HEK293 (cell line): ENCODE results near the gene PSD2.
A peak's percentile ranks its signal among the peaks of the same experiment; 100 is the strongest.

Source experiments
- ATF2 ChIP-seq: fragments of 450-650 bp; formaldehyde crosslinking; IDR thresholded peaks from 2 replicates; pipeline ENCODE4 v1.5.1; 2016; ENCODE audit warnings: missing biosample characterization, missing genetic modification characterization, low read depth
- HOXD13 ChIP-seq: sonication (generic); formaldehyde crosslinking; IDR thresholded peaks from 2 replicates; pipeline ENCODE4 v1.8.0; 2022; ENCODE audit warnings: missing genetic modification reagents, borderline replicate concordance
- KLF1 ChIP-seq: fragments of 450-650 bp; formaldehyde crosslinking; IDR thresholded peaks from 2 replicates; pipeline ENCODE4 v1.5.1; 2016; ENCODE audit warnings: missing biosample characterization, missing genetic modification characterization
- KLF10 ChIP-seq: fragments of 450-650 bp; IDR thresholded peaks from 2 replicates; pipeline ENCODE4 v1.5.1; 2018; ENCODE audit warnings: missing biosample characterization, mild to moderate bottlenecking, missing genetic modification characterization
- MZF1 ChIP-seq: fragments of 450-650 bp; formaldehyde crosslinking; IDR thresholded peaks from 2 replicates; pipeline ENCODE4 v1.5.1; 2017; ENCODE audit warnings: missing biosample characterization, missing genetic modification characterization, borderline replicate concordance
- OVOL3 ChIP-seq: fragments of 450-650 bp; formaldehyde crosslinking; IDR thresholded peaks from 2 replicates; pipeline ENCODE4 v1.5.1; 2016; ENCODE audit warnings: missing biosample characterization, missing genetic modification characterization
- ZBTB1 ChIP-seq: fragments of 450-650 bp; formaldehyde crosslinking; IDR thresholded peaks from 2 replicates; pipeline ENCODE4 v1.5.1; 2016; ENCODE audit warnings: missing biosample characterization, missing genetic modification characterization
- ZBTB17 ChIP-seq: fragments of 450-650 bp; formaldehyde crosslinking; IDR thresholded peaks from 2 replicates; pipeline ENCODE4 v1.5.1; 2016; ENCODE audit warnings: missing biosample characterization, missing genetic modification characterization
- ZBTB20 ChIP-seq: fragments of 450-650 bp; formaldehyde crosslinking; IDR thresholded peaks from 2 replicates; pipeline ENCODE4 v1.5.1; 2016; ENCODE audit warnings: missing biosample characterization, missing genetic modification characterization
- ZBTB6 ChIP-seq: fragments of 450-650 bp; formaldehyde crosslinking; IDR thresholded peaks from 2 replicates; pipeline ENCODE4 v1.5.1; 2017; ENCODE audit warnings: missing biosample characterization, missing genetic modification characterization
- ZFHX2 ChIP-seq: fragments of 450-650 bp; formaldehyde crosslinking; conservative IDR thresholded peaks from 2 replicates; pipeline ENCODE4 v1.5.1; 2016; ENCODE audit warnings: missing biosample characterization, missing genetic modification characterization
- ZNF175 ChIP-seq: fragments of 450-650 bp; formaldehyde crosslinking; IDR thresholded peaks from 2 replicates; pipeline ENCODE4 v1.5.1; 2016; ENCODE audit warnings: missing biosample characterization, missing genetic modification characterization
- ZNF248 ChIP-seq: fragments of 450-650 bp; formaldehyde crosslinking; IDR thresholded peaks from 2 replicates; pipeline ENCODE4 v1.5.1; 2017; ENCODE audit warnings: missing biosample characterization, missing genetic modification characterization
- ZNF266 ChIP-seq: fragments of 450-650 bp; formaldehyde crosslinking; IDR thresholded peaks from 2 replicates; pipeline ENCODE4 v1.5.1; 2016; ENCODE audit warnings: missing biosample characterization, missing genetic modification characterization, low read depth
- ZNF404 ChIP-seq: fragments of 450-650 bp; formaldehyde crosslinking; IDR thresholded peaks from 2 replicates; pipeline ENCODE4 v1.5.1; 2017; ENCODE audit warnings: missing biosample characterization, missing genetic modification characterization
- ZNF433 ChIP-seq: fragments of 450-650 bp; formaldehyde crosslinking; IDR thresholded peaks from 2 replicates; pipeline ENCODE4 v1.5.1; 2016; ENCODE audit warnings: missing biosample characterization, missing genetic modification characterization, low read depth
- ZNF623 ChIP-seq: fragments of 450-650 bp; formaldehyde crosslinking; IDR thresholded peaks from 2 replicates; pipeline ENCODE4 v1.5.1; 2016; ENCODE audit warnings: missing biosample characterization, missing genetic modification characterization
- ZNF629 ChIP-seq: fragments of 450-650 bp; formaldehyde crosslinking; IDR thresholded peaks from 2 replicates; pipeline ENCODE4 v1.5.1; 2017; ENCODE audit warnings: missing biosample characterization, missing genetic modification characterization
- ZNF692 ChIP-seq: fragments of 450-650 bp; formaldehyde crosslinking; IDR thresholded peaks from 2 replicates; pipeline ENCODE4 v1.5.1; 2016; ENCODE audit warnings: missing biosample characterization, missing genetic modification characterization
- ZNF707 ChIP-seq: fragments of 450-650 bp; formaldehyde crosslinking; IDR thresholded peaks from 2 replicates; pipeline ENCODE4 v1.5.1; 2016; ENCODE audit warnings: missing biosample characterization, missing genetic modification characterization
- ZNF843 ChIP-seq: fragments of 450-650 bp; formaldehyde crosslinking; IDR thresholded peaks from 2 replicates; pipeline ENCODE4 v1.5.1; 2016; ENCODE audit warnings: missing biosample characterization, missing genetic modification characterization
- ZXDB ChIP-seq: fragments of 450-650 bp; formaldehyde crosslinking; IDR thresholded peaks from 2 replicates; pipeline ENCODE4 v1.5.1; 2016; ENCODE audit warnings: missing biosample characterization, missing genetic modification characterization
- TF ChIP-seq, protein P1 (sequence below): fragments of 450-650 bp; formaldehyde crosslinking; IDR thresholded peaks from 2 replicates; pipeline ENCODE4 v1.5.1; 2016; ENCODE audit warnings: missing biosample characterization, missing genetic modification characterization
- TF ChIP-seq, protein P2 (sequence below): fragments of 450-650 bp; formaldehyde crosslinking; IDR thresholded peaks from 2 replicates; pipeline ENCODE4 v1.5.1; 2016; ENCODE audit warnings: missing biosample characterization, missing genetic modification characterization
- TF ChIP-seq, protein P3 (sequence below): fragments of 450-650 bp; formaldehyde crosslinking; IDR thresholded peaks from 2 replicates; pipeline ENCODE4 v1.5.1; 2016; ENCODE audit warnings: missing biosample characterization, missing genetic modification characterization
- TF ChIP-seq, protein P4 (sequence below): fragments of 450-650 bp; formaldehyde crosslinking; IDR thresholded peaks from 2 replicates; pipeline ENCODE4 v1.5.1; 2017; ENCODE audit warnings: missing biosample characterization, missing genetic modification characterization
- TF ChIP-seq, protein P5 (sequence below): fragments of 450-650 bp; formaldehyde crosslinking; IDR thresholded peaks from 2 replicates; pipeline ENCODE4 v1.5.1; 2016; ENCODE audit warnings: missing biosample characterization, missing genetic modification characterization

PSD2 gene

DNA sequence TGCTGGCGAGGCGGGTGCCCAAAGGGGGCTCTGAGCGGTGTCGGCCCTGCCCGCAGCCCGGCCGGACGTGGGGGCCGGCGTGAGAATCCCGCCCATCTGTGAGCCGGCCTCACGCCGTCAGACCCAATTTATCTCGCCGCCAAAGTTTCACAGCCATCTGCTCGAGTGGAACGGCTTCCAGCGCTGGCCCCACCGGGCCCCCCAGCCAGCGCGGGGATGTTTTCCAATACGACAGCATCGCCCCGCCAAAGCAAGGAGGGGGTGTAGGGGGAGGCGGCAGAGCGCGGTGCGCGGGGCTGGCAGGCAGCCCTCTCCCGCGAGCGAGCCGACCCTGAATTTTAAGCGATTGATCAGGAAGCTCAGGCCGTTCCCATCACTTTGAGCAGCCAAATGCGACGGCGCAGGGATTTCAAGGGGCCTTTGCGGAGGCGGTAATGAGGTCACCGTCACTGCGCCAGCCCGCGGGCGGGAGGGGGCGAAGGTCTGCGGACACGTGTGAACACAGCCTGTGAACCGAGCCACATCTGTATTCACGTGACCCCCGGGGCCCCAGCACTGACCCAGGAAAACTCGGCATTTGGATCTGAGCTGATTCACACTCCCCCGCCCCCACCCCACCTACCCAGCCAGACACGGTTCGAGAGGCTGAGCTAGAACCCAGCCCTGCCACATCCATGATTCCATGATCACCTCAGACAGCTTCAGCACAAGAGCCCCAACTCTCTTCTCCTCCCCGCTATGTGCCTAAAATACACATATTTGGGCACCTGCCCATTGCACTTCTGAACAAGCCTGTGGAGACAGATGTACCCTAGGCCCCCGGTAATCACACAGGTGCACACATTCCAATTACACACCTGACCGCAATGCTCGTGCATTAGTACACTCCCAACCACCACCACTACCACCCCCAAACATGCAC lies 47.8 kb upstream of the PSD2 start (continued):
- TF ChIP-seq, protein P1, sequence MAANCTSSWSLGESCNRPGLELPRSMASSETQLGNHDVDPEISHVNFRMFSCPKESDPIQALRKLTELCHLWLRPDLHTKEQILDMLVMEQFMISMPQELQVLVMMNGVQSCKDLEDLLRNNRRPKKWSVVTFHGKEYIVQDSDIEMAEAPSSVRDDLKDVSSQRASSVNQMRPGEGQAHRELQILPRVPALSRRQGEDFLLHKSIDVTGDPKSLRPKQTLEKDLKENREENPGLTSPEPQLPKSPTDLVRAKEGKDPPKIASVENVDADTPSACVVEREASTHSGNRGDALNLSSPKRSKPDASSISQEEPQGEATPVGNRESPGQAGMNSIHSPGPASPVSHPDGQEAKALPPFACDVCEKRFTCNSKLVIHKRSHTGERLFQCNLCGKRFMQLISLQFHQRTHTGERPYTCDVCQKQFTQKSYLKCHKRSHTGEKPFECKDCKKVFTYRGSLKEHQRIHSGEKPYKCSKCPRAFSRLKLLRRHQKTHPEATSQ (tag by site-specific recombination), result 0 out of 2 replicates have a peak, but pooled peaks have one; percentile 44
- TF ChIP-seq MZF1 (tag by site-specific recombination), result 0 out of 2 replicates have a peak, but pooled peaks have one; percentile 9
- TF ChIP-seq KLF10 (tag by site-specific recombination), result peak; percentile 13; the same call in 1 of the 2 replicates
- TF ChIP-seq ZNF843, result 0 out of 2 replicates have a peak, but pooled peaks have one; percentile 37
- TF ChIP-seq ZBTB6 (tag by site-specific recombination), result 0 out of 2 replicates have a peak, but pooled peaks have one; percentile 13
- TF ChIP-seq ZNF266 (tag by site-specific recombination), result peak; percentile 4; the same call in 1 of the 2 replicates
- TF ChIP-seq, protein P2, sequence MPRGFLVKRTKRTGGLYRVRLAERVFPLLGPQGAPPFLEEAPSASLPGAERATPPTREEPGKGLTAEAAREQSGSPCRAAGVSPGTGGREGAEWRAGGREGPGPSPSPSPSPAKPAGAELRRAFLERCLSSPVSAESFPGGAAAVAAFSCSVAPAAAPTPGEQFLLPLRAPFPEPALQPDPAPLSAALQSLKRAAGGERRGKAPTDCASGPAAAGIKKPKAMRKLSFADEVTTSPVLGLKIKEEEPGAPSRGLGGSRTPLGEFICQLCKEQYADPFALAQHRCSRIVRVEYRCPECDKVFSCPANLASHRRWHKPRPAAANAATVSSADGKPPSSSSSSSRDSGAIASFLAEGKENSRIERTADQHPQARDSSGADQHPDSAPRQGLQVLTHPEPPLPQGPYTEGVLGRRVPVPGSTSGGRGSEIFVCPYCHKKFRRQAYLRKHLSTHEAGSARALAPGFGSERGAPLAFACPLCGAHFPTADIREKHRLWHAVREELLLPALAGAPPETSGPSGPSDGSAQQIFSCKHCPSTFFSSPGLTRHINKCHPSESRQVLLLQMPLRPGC (tag by site-specific recombination), result peak; percentile 51; the same call in 1 of the 2 replicates
- TF ChIP-seq ZNF248 (tag by site-specific recombination), result no peak
- TF ChIP-seq ZBTB17, result peak; percentile 88
- peak; percentile 82 for TF ChIP-seq ZNF629
- TF ChIP-seq ZXDB (tag by site-specific recombination), result peak; percentile 84
- TF ChIP-seq ZNF623 (tag by site-specific recombination), result 0 out of 2 replicates have a peak, but pooled peaks have one; percentile 9
- no peak for TF ChIP-seq ZNF175 (tag by site-specific recombination)
- TF ChIP-seq ZBTB1, result peak; percentile 15; the same call in 1 of the 2 replicates
- TF ChIP-seq, protein P3, sequence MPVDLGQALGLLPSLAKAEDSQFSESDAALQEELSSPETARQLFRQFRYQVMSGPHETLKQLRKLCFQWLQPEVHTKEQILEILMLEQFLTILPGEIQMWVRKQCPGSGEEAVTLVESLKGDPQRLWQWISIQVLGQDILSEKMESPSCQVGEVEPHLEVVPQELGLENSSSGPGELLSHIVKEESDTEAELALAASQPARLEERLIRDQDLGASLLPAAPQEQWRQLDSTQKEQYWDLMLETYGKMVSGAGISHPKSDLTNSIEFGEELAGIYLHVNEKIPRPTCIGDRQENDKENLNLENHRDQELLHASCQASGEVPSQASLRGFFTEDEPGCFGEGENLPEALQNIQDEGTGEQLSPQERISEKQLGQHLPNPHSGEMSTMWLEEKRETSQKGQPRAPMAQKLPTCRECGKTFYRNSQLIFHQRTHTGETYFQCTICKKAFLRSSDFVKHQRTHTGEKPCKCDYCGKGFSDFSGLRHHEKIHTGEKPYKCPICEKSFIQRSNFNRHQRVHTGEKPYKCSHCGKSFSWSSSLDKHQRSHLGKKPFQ (tag by site-specific recombination), result peak; percentile 86
- TF ChIP-seq ATF2, result peak; percentile 82
- no peak for TF ChIP-seq ZNF707 (tag by site-specific recombination)
- TF ChIP-seq OVOL3, result peak; percentile 10; the same call in 1 of the 2 replicates
- TF ChIP-seq ZFHX2 (tag by site-specific recombination), result peak; percentile 97
- TF ChIP-seq ZNF433 (tag by site-specific recombination), result no peak
- TF ChIP-seq, protein P4, sequence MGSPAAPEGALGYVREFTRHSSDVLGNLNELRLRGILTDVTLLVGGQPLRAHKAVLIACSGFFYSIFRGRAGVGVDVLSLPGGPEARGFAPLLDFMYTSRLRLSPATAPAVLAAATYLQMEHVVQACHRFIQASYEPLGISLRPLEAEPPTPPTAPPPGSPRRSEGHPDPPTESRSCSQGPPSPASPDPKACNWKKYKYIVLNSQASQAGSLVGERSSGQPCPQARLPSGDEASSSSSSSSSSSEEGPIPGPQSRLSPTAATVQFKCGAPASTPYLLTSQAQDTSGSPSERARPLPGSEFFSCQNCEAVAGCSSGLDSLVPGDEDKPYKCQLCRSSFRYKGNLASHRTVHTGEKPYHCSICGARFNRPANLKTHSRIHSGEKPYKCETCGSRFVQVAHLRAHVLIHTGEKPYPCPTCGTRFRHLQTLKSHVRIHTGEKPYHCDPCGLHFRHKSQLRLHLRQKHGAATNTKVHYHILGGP (tag by site-specific recombination), result no peak
- TF ChIP-seq ZNF692, result peak; percentile 96
- TF ChIP-seq ZBTB20, result peak; percentile 86
- TF ChIP-seq KLF1 (tag by site-specific recombination), result no peak
- TF ChIP-seq, protein P5, sequence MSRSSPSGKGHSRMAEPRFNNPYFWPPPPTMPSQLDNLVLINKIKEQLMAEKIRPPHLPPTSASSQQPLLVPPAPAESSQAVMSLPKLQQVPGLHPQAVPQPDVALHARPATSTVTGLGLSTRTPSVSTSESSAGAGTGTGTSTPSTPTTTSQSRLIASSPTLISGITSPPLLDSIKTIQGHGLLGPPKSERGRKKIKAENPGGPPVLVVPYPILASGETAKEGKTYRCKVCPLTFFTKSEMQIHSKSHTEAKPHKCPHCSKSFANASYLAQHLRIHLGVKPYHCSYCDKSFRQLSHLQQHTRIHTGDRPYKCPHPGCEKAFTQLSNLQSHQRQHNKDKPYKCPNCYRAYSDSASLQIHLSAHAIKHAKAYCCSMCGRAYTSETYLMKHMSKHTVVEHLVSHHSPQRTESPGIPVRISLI (tag by site-specific recombination), result 0 out of 2 replicates have a peak, but pooled peaks have one; percentile 5
- TF ChIP-seq ZNF404 (tag by site-specific recombination), result no peak
- no peak for TF ChIP-seq HOXD13 (CRISPR knock-in tag)
